CD4-positive, alpha-beta T cell treated with Interleukin-10 for 1 hour (primary cell): ENCODE measurements around the gene PIMREG.
"Not testable (repeated sequence)": the region's sequence is repeated elsewhere in the genome, so short reads cannot be mapped to it uniquely, and the experiment has no call there.

ENCODE experiments used
- DNase-seq: peaks from one replicate; pipeline ENCODE4 v3.0.0-alpha.2; 2020

PIMREG gene

GRCh38 chr17:6480303-6480675 is 36.0 kb downstream of the PIMREG start:
- DNase-seq = no peak

- no peak for DNase-seq
Observed at GRCh38 chr17:6482105-6482455, 37.8 kb downstream of the PIMREG start.

DNA sequence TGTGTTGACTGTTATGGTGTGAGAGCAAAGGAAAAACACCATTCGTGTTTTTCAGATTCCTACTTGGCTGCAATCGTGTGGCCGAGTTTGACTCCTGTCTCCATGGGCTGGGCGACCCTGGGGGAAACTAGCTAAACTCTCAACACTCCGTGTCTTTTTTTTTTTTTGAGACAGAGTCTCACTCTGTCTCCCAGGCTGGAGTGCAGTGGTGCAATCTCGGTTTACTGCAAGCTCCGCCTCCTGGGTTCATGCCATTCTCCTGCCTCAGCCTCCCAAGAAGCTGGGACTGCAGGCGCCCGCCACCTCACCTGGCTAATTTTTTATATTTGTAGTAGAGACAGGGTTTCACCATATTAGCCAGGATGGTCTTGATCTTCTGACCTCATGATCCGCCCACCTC is 38.5 kb downstream of the PIMREG start:
- DNase-seq = not testable (repeated sequence)

DNA sequence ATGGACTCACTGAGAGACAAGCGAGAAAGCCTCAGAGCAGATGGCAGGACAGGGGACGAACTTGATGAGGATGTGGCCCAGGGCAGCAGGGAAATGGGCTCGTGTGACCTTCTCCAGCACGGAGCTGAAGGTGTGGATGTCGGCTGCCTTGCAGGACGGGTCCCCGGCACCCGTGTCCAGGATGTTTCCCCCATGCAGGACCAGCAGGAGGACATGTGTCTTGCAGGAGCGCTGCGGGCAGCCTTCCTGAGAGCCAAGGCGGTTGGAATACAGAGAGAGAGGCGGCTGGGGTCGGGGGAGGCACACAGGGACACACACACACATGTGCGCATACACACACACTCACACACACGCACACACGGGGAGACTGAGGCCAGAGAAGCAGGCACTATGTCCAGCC is 39.3 kb downstream of the PIMREG start:
- no peak for DNase-seq

DNA sequence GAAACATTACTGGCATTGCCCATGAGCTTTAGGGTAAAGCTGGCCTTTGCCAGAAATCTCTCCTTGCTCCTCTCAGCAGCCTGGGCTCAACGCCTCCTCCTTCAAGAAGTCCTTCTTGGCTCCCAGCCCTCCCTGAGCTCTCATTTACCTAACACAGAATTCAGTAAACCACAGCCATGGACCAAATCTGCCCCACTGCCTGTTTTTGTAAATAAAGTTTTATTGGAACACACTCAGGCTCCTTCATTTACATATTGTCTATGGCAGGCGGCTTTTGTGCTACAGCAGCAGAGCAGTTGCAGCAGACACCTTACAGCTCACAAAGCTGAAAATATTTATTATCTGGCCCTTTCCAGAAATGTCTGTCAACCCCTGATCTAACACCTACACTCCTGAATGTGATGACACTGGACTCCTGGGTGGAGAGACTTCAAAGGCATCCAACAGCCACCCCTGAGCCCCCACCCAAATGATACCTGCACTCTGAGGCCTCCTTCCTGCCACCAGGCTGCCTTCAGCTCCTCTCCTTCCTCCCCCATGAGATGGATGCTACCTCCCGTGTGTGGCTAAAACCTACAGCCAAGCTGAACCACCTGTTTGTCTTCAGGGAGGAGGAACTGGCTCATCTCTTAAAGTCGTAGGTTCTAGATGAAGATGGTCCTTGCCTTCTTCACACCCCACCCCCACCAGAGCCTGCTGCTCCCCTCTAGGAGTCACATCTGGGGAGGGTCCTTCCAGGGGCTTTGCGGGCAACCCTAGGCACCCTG is 41.6 kb downstream of the PIMREG start:
- DNase-seq = no peak

DNA sequence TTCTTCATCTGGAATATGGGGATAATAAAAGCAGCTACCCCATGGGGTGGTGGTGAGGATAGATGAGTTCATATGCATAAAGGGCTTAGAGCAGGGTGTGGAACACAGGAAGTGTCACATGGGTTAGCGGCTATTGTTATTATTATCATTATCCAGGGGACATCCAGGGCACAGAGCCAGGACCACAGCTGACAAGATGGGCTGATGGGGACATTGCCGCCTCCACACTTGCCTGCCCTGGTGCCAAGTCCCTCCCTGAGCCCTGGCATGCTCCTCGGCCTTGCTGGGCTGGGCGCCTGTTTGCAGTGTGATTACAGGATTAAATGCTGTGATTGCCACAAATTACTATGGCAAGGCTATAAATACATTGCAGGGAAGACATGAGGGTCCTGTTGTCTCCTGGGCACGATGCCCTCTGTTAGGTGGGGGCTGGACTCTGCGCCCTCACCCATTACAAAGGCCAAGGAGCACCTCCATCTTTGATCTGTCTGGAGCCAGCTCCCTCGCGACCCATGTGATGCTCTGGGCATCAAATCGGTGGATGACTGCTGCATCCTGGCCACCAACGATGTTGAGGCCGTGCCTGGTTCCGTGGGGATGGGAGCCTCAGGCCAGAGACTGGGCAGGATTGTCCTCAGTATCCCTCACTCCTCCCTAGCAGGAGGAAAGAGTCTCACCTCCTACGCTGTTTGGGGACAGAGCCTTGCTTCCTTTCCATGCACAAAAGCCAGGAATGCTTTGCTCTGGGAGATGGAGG is 43.2 kb downstream of the PIMREG start:
- no peak for DNase-seq

DNA sequence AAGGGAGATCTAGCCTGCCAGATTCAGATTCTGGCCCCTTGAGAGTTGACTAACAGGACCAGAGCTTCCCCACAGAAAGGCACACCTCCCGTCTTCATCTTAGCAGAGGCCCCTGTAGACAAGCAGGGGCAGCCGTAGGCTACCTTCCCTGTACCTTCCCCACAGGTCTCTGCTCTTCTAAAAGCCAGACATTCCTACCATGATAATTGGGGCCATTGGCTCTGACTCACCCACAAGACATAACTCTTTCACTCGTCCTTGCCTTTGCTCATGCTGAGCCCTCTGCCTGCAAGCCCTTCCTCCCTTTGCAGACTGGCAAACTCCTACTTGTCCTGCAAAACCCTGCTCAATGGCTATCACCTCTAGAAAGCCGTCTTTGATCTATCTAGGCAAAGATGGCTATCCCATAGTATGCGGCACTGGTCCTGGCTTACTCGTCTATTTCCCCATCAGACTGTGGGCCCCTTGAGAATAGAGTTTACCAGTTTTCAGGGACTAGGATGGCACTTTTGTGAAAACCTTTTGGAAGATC is 43.8 kb downstream of the PIMREG start:
- DNase-seq = no peak

DNA sequence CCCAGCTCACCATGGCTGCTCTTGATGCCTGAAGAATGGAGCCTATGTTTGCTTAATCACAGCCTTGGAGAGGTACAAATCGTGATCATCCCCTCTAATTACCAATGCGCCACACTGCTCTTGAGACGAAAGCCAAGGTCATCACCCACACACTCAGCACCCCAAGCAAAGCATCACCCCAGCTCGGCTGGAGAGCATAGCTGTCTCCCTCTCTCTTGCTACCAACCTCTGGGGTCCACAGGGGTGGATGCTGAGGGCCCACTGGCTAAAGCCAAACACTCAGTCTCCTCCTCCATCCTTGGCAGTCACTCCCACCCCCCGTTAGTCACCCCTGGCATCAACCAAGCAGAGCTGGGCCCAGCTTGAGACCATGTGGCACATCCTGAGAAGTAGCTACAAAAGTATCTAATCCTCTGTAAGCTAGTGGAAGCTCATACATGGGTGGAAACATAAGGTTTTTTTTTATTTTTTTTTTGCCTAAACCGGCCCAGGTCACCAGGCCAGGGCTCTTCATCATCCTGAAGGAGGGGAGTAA is 44.8 kb downstream of the PIMREG start:
- no peak for DNase-seq

GRCh38 chr17:6491071-6491700 is 46.9 kb downstream of the PIMREG start:
- DNase-seq = no peak

- no peak for DNase-seq
Observed at GRCh38 chr17:6492892-6493674, 48.8 kb downstream of the PIMREG start.

DNA sequence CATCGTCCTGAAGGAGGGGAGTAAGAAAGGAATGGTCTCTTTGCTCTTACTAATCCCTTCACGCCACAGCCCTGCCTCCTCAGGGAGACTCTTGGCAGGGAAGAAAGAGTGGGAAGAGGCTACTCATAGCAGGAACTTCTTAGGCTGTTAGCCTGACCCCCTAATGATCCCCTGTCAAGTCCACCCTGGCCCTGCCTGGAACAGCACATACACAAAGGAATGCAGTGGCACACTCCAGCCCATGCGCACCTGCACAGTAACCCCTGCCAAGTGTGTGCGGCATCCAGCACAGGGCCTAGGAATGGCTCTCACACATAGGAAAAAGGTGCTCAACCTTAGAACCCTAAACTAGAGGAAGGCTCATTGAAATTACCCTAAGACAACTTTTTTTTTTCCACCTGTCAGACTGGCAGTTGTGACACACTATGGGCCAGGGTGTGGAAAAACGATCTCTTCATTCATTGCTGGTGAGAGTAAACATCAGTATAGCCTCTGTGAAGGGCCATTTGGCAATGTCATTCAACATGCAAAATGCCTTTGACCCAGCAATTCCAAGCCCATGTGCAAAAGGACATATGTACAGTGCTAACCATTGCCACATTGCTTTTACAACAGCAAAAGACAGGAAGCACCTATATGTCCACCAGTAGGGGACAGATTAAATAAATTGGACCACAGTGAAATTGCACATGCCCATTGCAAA is 50.1 kb downstream of the PIMREG start:
- DNase-seq = no peak

DNA sequence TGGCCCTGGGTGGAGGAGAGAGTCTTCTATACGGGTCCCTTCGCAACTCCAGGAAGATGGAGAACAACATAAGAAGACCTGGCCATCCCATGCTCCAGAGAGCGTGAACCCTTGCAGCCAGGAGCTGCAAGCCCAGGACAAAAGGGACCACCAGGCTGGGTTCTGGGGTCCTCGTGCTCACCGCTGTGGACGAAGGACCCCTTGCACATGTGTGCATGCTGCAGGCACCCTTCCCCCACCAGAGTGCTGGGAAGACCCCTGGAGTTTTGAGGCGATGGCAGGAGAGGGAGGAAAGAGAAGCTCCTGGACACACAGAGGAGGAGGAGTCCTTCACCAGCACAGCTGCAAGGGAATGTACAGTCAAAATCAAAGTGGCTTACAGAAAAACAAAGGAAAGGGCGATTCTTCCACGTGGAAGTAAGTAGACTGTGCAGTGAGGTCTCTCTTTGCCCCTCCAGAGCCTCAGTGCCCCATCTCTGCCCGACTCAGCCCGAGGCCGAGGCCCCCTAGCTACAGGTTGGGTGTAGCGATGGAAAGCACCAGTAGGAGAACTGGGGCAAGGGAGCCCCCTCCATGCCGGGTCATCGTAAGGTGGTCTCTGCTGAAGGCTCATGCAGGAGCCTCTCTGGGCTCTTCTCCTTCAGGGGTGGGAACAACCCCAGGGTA is 51.3 kb downstream of the PIMREG start:
- DNase-seq = no peak

DNA sequence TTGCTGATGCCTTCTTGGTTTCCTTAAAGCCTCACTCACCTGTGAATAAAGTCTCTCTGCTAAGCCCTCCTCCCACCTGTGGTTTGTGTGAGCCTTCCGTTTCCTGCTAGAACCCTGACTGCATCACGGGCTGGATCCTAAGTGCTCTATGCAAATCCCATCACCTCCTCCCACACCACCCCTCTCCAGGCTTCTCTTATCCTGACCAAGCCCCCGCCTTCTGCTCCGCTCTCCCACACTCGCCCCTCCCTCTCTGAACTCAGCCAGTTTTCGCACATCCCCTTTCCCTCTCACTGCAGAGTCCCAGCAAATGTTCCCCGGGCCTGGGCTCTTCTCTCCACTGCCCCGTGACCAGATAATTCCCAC is 51.8 kb downstream of the PIMREG start:
- no peak for DNase-seq

DNA sequence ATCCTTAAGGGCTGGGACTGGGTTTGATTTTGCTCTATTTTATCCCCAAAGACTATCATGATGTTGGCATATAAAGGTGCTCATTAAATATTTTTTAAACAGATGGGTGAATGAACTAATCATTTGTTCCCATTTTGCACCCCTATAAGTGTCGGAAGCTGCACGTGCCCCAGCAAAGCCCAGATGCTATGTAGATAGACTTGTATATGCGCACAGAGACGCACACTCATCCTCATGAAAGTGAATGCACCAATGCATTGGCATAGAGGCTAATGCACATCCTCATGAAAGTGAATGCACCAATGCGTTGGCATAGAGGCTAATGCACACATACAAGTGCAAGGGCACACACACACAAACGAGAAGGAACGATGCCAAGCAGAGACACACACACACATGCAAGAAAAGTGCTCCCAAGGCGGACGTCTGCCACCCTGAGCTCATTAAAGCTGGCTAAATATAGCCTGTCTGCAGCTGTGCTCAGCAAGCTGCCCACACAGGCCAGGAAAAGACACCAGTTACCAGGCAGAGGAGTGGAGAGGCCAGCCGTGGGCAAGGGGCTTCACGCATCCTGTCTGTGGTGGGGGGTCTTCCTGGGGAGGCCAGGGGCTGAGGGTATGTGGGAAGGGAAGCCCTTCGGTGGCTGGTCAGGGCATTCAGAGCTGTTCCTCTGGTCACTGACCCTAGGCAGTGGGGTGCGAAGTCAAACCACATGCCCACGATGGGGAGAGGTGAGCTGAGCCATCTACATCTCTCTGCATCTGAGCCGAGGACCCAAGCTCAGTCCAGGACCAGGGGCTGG is 52.6 kb downstream of the PIMREG start:
- DNase-seq = no peak

GRCh38 chr17:6497496-6498221 is 53.4 kb downstream of the PIMREG start:
- DNase-seq = no peak

GRCh38 chr17:6498356-6498755 is 54.1 kb downstream of the PIMREG start:
- no peak for DNase-seq

DNA sequence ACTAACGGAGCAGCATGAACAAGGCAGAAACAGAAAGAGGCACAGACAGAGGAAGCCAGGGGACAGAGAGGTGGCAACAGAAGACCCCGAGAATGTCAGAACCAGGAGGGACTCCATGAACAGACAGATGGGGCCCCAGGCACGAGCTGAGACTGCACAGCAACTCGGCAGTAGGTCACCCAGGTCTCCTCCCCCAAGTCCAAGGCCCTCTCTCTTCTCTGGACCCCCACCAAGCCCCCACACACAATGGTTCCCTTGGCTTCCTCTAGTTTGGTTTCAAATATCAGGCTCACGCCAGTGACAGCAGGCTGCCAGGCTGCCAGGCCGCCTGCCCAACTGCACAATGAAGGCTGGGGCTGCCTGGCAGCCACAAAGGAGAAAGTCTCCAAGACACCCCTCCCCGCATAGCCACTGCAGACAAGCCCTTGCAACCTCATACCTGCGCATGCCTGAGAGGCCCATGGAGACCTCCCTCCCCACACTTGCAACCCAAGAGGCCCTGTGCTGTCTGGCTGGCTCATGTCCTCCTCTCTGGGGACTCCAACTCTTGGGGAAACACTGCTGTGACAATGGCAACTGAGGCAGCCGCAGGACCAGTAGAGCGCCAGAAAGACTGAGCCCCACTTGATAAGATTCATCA is 54.8 kb downstream of the PIMREG start:
- no peak for DNase-seq
